ENCODE measurements around the gene PTPRA.
"Not testable (repeated sequence)": the region's sequence is repeated elsewhere in the genome, so short reads cannot be mapped to it uniquely, and the experiment has no call there.

DNA sequence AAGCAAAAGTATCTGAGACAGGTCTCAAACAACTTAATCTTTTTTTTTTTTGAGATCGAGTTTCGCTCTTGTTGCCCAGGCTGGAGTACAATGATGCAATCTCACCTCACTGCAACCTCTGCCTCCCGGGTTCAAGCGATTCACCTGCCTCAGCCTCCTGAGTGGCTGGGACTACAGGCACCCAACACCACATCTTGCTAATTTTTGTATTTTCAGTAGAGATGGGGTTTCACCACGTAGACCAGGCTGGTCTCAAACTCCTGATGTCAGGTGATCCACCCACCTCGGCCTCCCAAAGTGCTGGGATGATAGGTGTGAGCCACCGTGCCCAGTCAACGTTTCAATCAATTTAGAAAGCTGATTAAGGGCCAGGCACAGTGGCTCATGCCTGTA is 200.0 kb downstream of the PTPRA start:
- TF ChIP-seq, protein P1, sequence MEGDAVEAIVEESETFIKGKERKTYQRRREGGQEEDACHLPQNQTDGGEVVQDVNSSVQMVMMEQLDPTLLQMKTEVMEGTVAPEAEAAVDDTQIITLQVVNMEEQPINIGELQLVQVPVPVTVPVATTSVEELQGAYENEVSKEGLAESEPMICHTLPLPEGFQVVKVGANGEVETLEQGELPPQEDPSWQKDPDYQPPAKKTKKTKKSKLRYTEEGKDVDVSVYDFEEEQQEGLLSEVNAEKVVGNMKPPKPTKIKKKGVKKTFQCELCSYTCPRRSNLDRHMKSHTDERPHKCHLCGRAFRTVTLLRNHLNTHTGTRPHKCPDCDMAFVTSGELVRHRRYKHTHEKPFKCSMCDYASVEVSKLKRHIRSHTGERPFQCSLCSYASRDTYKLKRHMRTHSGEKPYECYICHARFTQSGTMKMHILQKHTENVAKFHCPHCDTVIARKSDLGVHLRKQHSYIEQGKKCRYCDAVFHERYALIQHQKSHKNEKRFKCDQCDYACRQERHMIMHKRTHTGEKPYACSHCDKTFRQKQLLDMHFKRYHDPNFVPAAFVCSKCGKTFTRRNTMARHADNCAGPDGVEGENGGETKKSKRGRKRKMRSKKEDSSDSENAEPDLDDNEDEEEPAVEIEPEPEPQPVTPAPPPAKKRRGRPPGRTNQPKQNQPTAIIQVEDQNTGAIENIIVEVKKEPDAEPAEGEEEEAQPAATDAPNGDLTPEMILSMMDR (IDR thresholded peaks at IDR 0.05): not testable (repeated sequence)
- TF ChIP-seq POLR2A (IDR thresholded peaks at IDR 0.05): not testable (repeated sequence)

Data from heart left ventricle (tissue), 13 donors.